ENCODE results near the gene ZC2HC1C.

- TF ChIP-seq CTCF (IDR thresholded peaks at IDR 0.05; ENCODE audit: insufficient read depth, low read depth, low read length) (no peak), EZH2 (IDR thresholded peaks at IDR 0.05; ENCODE audit: insufficient read depth, low read length) (no peak)
Measured at GRCh38 chr14:75121552-75121951, 52.1 kb downstream of the ZC2HC1C start.

All from astrocyte (in vitro differentiated cells and primary cell).